SU-DHL-6 (cell line): ENCODE data around the gene ADAD1.

ENCODE experiments used
- H2AFZ ChIP-seq: fragments of 200-600 bp; sonication (generic); 2 replicates; pipeline ENCODE4 v1.6.1; 2014; ENCODE audit warnings: low read depth, mild to moderate bottlenecking, moderate library complexity, mixed read lengths, antibody characterized with exemption, low read length; ENCODE audit not compliant: severe bottlenecking
- H3F3A ChIP-seq: fragments of 200-600 bp; shearing (Covaris generic); 2 replicates; pipeline ENCODE4 v1.6.0; 2016; ENCODE audit warnings: antibody characterized with exemption, mild to moderate bottlenecking; ENCODE audit not compliant: insufficient read depth
- H3K27ac ChIP-seq: fragments of 200-600 bp; sonication (generic); 2 replicates; pipeline ENCODE4 v1.5.1; 2016; ENCODE audit warnings: low read depth, mild to moderate bottlenecking, low read length, moderate library complexity, mixed read lengths
- H3K27me3 ChIP-seq: fragments of 200-600 bp; sonication (generic), shearing (Covaris generic); 2 replicates; pipeline ENCODE4 v1.6.0; 2014; ENCODE audit warnings: mild to moderate bottlenecking, low read length
- H3K36me3 ChIP-seq: fragments of 200-600 bp; sonication (generic); 2 replicates; pipeline ENCODE4 v1.6.1; 2014; ENCODE audit warnings: mild to moderate bottlenecking, low read length, mixed read lengths
- H3K4me2 ChIP-seq: fragments of 300-600, 200-600 bp; shearing (Covaris generic), sonication (generic); 2 replicates; pipeline ENCODE4 v1.6.0; 2014; ENCODE audit warnings: low read length, low read depth, mild to moderate bottlenecking; ENCODE audit not compliant: poor library complexity, severe bottlenecking
- H3K4me3 ChIP-seq: fragments of 200-600 bp; sonication (generic); 2 replicates; pipeline ENCODE4 v1.5.1; 2014; ENCODE audit warnings: antibody characterized with exemption, low read length, mild to moderate bottlenecking, mixed read lengths; ENCODE audit not compliant: insufficient read depth, poor library complexity, severe bottlenecking
- H3K79me2 ChIP-seq: fragments of 200-600 bp; sonication (generic); 2 replicates; pipeline ENCODE4 v1.6.1; 2014; ENCODE audit warnings: mild to moderate bottlenecking, low read length, moderate library complexity; ENCODE audit not compliant: insufficient read depth
- H3K9ac ChIP-seq: fragments of 200-600 bp; sonication (generic); 2 replicates; pipeline ENCODE4 v1.7.0; 2014; ENCODE audit warnings: mild to moderate bottlenecking, low read length
- H3K9me2 ChIP-seq: fragments of 200-600 bp; sonication (generic); replicated peaks from 2 replicates; pipeline ENCODE4 v1.6.1; 2014; ENCODE audit warnings: low read length; ENCODE audit not compliant: insufficient read depth
- H3K9me3 ChIP-seq: fragments of 200-600 bp; sonication (generic); 2 replicates; pipeline ENCODE4 v1.6.1; 2014; ENCODE audit warnings: low read length, mixed read lengths; ENCODE audit not compliant: insufficient read depth
- H4K20me1 ChIP-seq: fragments of 200-600 bp; sonication (generic); 2 replicates; pipeline ENCODE4 v1.6.1; 2014; ENCODE audit warnings: low read depth, mild to moderate bottlenecking, antibody characterized with exemption, low read length, moderate library complexity, mixed read lengths
- CTCF ChIP-seq: fragments of 200-600 bp; sonication (generic); IDR thresholded peaks from one replicate; pipeline ENCODE4 v1.5.1; 2017; ENCODE audit warnings: antibody characterized with exemption, mild to moderate bottlenecking, low read length, moderate library complexity; ENCODE audit not compliant: insufficient read depth, poor library complexity, severe bottlenecking
- EZH2phosphoT487 ChIP-seq: fragments of 200-600 bp; sonication (generic), shearing (Covaris generic); conservative IDR thresholded peaks from 2 replicates; pipeline ENCODE4 v1.6.1; 2018; ENCODE audit warnings: mild to moderate bottlenecking, antibody characterized with exemption, low read length, moderate library complexity, mixed read lengths

The ADAD1 gene

DNA sequence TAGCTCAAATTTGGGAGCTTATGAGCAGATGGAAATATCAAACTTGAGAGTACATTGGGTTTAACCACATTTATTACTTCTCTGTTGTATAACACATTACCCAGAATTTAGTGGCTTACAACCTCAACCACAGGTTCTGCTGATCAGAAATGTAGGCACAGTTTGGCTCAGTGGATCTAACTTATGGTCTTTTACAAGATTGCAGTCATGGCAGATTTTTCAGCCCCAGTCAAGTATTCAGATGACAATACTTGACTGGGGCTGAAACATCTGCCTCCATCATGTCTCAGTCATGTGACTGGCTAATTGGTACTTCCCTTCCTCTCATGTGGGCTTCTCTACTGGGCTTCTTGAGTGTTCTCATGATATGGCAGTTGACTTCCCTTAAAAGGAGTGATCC lies 44.0 kb upstream of the ADAD1 start:
- Histone ChIP-seq H3K79me2 (no peaks in the 10 kb centered on the region), H3K9me3 (no peaks in the 10 kb centered on the region), H3K9me2 (no peaks in the 10 kb centered on the region), H3K4me2 (no peak overlapping the region), H2AFZ (no peak overlapping the region), H3K4me3 (no peak overlapping the region), H3K27ac (no peak overlapping the region), H3K36me3 (no peaks in the 10 kb centered on the region), H3K9ac (no peak overlapping the region), H3K27me3 (no peaks in the 10 kb centered on the region), H3F3A (no peaks in the 10 kb centered on the region), H4K20me1 (no peaks in the 10 kb centered on the region)
- TF ChIP-seq CTCF, result no peak
- TF ChIP-seq EZH2phosphoT487, result no peak

DNA sequence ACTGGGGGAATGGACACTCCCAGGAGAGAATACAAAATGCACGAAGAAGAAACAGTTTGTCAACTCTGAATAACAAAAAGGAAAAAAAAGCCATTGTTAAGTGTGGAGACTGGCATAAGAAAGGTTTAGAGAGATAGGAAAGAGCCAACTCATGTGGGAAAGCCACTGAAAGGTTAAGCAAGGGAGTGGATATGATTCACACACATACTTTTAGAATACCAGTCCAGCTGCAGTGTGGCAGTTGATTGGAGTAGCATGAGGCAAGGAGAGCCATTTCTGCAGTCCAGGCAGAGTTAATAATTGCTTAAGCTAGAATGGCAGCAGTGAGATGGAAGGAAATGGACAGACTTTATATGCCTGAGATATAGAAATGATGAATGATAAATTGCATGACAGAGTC lies 36.9 kb upstream of the ADAD1 start:
- Histone ChIP-seq H3K4me2 (no peak overlapping the region), H3F3A (no peaks in the 10 kb centered on the region), H3K9ac (no peak overlapping the region), H3K27ac (no peak overlapping the region), H3K4me3 (no peak overlapping the region), H3K79me2 (no peaks in the 10 kb centered on the region), H3K36me3 (no peaks in the 10 kb centered on the region), H4K20me1 (no peaks in the 10 kb centered on the region), H3K9me2 (no peaks in the 10 kb centered on the region), H3K9me3 (no peaks in the 10 kb centered on the region), H2AFZ (no peak overlapping the region), H3K27me3 (no peaks in the 10 kb centered on the region)
- TF ChIP-seq CTCF (no peak), EZH2phosphoT487 (no peak)

DNA sequence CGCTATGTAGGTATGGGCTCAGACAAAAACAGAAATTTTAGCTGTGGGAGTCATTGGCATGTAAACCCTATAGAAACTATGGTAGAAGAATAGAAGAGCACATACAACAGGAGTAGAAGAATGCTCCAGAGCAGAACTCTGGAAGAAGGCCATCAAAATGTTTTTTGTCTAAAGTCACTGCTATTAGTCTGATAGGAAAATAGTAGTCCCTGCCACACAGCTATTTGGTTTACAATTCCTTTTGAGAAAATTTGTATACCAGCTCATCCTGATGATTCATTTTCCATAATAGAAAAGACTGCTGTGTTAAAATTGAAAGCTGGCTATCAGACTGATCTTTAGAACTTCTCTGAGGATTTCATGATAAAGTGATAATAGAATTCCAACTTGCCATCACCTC lies 32.8 kb upstream of the ADAD1 start:
- H3K79me2 ChIP-seq, result no peaks in the 10 kb centered on the region
- H3K4me3 ChIP-seq, result no peak overlapping the region
- H3K9me2 ChIP-seq, result no peaks in the 10 kb centered on the region
- TF ChIP-seq EZH2phosphoT487 (no peak), CTCF (no peak)
- no peaks in the 10 kb centered on the region for H3K9me3 ChIP-seq
- H2AFZ ChIP-seq, result no peak overlapping the region
- no peaks in the 10 kb centered on the region for H3K36me3 ChIP-seq
- H3K4me2 ChIP-seq, result no peak overlapping the region
- no peaks in the 10 kb centered on the region for H4K20me1 ChIP-seq
- no peak overlapping the region for H3K27ac ChIP-seq
- H3K9ac ChIP-seq, result no peak overlapping the region
- H3F3A ChIP-seq, result no peaks in the 10 kb centered on the region
- H3K27me3 ChIP-seq, result no peaks in the 10 kb centered on the region

DNA sequence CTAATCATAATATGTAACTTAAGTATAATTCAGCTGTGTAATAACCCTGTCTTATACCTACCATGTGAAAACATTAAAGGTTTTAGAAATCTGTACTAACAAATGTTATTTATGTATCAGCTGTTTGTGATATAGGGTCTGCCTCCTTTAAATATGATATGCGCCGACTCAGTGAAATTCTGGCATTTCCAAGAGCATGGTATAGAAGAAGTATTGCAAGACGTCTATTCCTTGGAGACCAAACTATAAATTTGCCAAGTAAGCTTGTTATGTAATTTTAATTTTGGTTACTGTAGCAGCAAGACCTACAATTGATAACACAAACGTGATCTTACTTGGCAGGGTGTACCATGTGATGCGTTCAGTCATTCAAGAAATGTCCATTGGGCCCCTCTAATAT lies 32.3 kb upstream of the ADAD1 start:
- Histone ChIP-seq H3K36me3 (no peaks in the 10 kb centered on the region), H3K27ac (no peak overlapping the region), H4K20me1 (no peaks in the 10 kb centered on the region), H2AFZ (no peak overlapping the region), H3K4me2 (no peak overlapping the region), H3F3A (no peaks in the 10 kb centered on the region), H3K9ac (no peak overlapping the region), H3K79me2 (no peaks in the 10 kb centered on the region), H3K27me3 (no peaks in the 10 kb centered on the region), H3K9me2 (no peaks in the 10 kb centered on the region), H3K4me3 (no peak overlapping the region), H3K9me3 (no peaks in the 10 kb centered on the region)
- TF ChIP-seq CTCF, result no peak
- no peak for TF ChIP-seq EZH2phosphoT487
